ENCODE measurements around the gene RPE. TPM values are rescaled to one million over a fixed set of nuclear protein-coding genes. Genes with fewer than 3 reads are reported as not detected.

Gene RPE
- total RNA-seq (2014; rRNA removed; shearing (Covaris generic)) = 23.9 and 37.1 TPM in 2 replicates

- in situ Hi-C loops (cut with HindIII; ENCODE audit: low sequenced_read_pairs) = no loop called here
- peak; percentile 97 for DNase-seq (ENCODE audit: low spot score)
These were observed at the start of gene RPE for GRCh38 chr2:210002158-210003157. TSS of gene RPE (plus strand) at chr2:210002638. CDS start at chr2:210002662, 24 bp downstream.

- in situ Hi-C loops (cut with HindIII; ENCODE audit: low sequenced_read_pairs) = no loop called here
- peak; percentile 21 for DNase-seq (ENCODE audit: low spot score)
These were observed 46.2 kb upstream of the RPE start for GRCh38 chr2:209956271-209956670.

GRCh38 chr2:209958016-209958415 is 44.4 kb upstream of the RPE start:
- in situ Hi-C loops (cut with HindIII; ENCODE audit: low sequenced_read_pairs) = no loop called here
- DNase-seq (ENCODE audit: low spot score) = no peak

- in situ Hi-C loops (cut with HindIII; ENCODE audit: low sequenced_read_pairs) = no loop called here
- DNase-seq (ENCODE audit: low spot score) = no peak
These were observed 42.4 kb upstream of the RPE start for GRCh38 chr2:209960045-209960444.

GRCh38 chr2:209960676-209961630 is 41.5 kb upstream of the RPE start:
- DNase-seq (ENCODE audit: low spot score) = peak; percentile 64
- in situ Hi-C loops (cut with HindIII; ENCODE audit: low sequenced_read_pairs) = no loop called here

GRCh38 chr2:209965723-209966122 is 36.7 kb upstream of the RPE start:
- DNase-seq (ENCODE audit: low spot score) = no peak
- in situ Hi-C loops (cut with HindIII; ENCODE audit: low sequenced_read_pairs) = no loop called here

- DNase-seq (ENCODE audit: low spot score) = no peak
- in situ Hi-C loops (cut with HindIII; ENCODE audit: low sequenced_read_pairs) = no loop called here
These were observed 32.7 kb upstream of the RPE start for GRCh38 chr2:209969692-209970091.

GRCh38 chr2:209970271-209970670 is 32.2 kb upstream of the RPE start:
- no peak for DNase-seq (ENCODE audit: low spot score)
- in situ Hi-C loops (cut with HindIII; ENCODE audit: low sequenced_read_pairs) = no loop called here

GRCh38 chr2:209970711-209971110 is 31.7 kb upstream of the RPE start:
- in situ Hi-C loops (cut with HindIII; ENCODE audit: low sequenced_read_pairs) = no loop called here
- no peak for DNase-seq (ENCODE audit: low spot score)

GRCh38 chr2:209973328-209973727 is 29.1 kb upstream of the RPE start:
- DNase-seq (ENCODE audit: low spot score) = no peak
- in situ Hi-C loops (cut with HindIII; ENCODE audit: low sequenced_read_pairs) = no loop called here

GRCh38 chr2:209974576-209974975 is 27.9 kb upstream of the RPE start:
- in situ Hi-C loops (cut with HindIII; ENCODE audit: low sequenced_read_pairs) = no loop called here
- DNase-seq (ENCODE audit: low spot score) = no peak

- no peak for DNase-seq (ENCODE audit: low spot score)
- in situ Hi-C loops (cut with HindIII; ENCODE audit: low sequenced_read_pairs) = no loop called here
These were observed 25.6 kb upstream of the RPE start for GRCh38 chr2:209976698-209977385.

GRCh38 chr2:209977386-209978239 is 24.8 kb upstream of the RPE start:
- DNase-seq (ENCODE audit: low spot score) = peak; percentile 51
- in situ Hi-C loops (cut with HindIII; ENCODE audit: low sequenced_read_pairs) = no loop called here

GRCh38 chr2:209984291-209984690 is 18.1 kb upstream of the RPE start:
- in situ Hi-C loops (cut with HindIII; ENCODE audit: low sequenced_read_pairs) = no loop called here
- no peak for DNase-seq (ENCODE audit: low spot score)

GRCh38 chr2:209985874-209986273 is 16.6 kb upstream of the RPE start:
- in situ Hi-C loops (cut with HindIII; ENCODE audit: low sequenced_read_pairs) = no loop called here

GRCh38 chr2:209986415-209986814 is 16.0 kb upstream of the RPE start:
- in situ Hi-C loops (cut with HindIII; ENCODE audit: low sequenced_read_pairs) = no loop called here

More at GRCh38 chr2:209985874-209986273, 16.6 kb upstream of the RPE start:
- DNase-seq (ENCODE audit: low spot score) = no peak

GRCh38 chr2:209988010-209988409 is 14.4 kb upstream of the RPE start:
- in situ Hi-C loops (cut with HindIII; ENCODE audit: low sequenced_read_pairs) = no loop called here
- no peak for DNase-seq (ENCODE audit: low spot score)

More at GRCh38 chr2:209986415-209986814, 16.0 kb upstream of the RPE start:
- DNase-seq (ENCODE audit: low spot score) = no peak

GRCh38 chr2:209990838-209991237 is 11.6 kb upstream of the RPE start:
- in situ Hi-C loops (cut with HindIII; ENCODE audit: low sequenced_read_pairs) = no loop called here
- DNase-seq (ENCODE audit: low spot score) = no peak

Measured in G401 (cell line).